Measurements from ENCODE around the gene CCR4.

GRCh38 chr3:32919920-32920319, 31.5 kb upstream of the CCR4 start:
- TF ChIP-seq CTCF (optimal IDR thresholded peaks at IDR 0.05 in 1 of 3, IDR thresholded peaks at IDR 0.05 in 1 of 3, conservative IDR thresholded peaks at IDR 0.05 in 1 of 3; ENCODE audit: extremely low read depth in 1 of 3, insufficient read depth in 2 of 3, low read length in 3 of 3), result no peak
- no peak for TF ChIP-seq EZH2 (IDR thresholded peaks at IDR 0.05; ENCODE audit: low read length)

Measured in keratinocyte (primary cell).